ENCODE measurements around the gene TCEAL7.

GRCh38 chrX:103338663-103339062 is 8.6 kb downstream of the TCEAL7 start:
- TF ChIP-seq POLR2AphosphoS5 (IDR thresholded peaks at IDR 0.05) (no peak), CTCF (IDR thresholded peaks at IDR 0.05) (no peak)

All from stomach (tissue), 4 donors.